Neural crest cell (in vitro differentiated cells): ENCODE measurements around the gene ADGRV1. TPM values are rescaled to one million over a fixed set of nuclear protein-coding genes. Genes with fewer than 3 reads are reported as not detected.
A peak's percentile ranks its signal among the peaks of the same experiment; 100 is the strongest.

Source experiments
- DNase-seq: peaks from one replicate; pipeline ENCODE4 v3.0.0; 2021; ENCODE audit warnings: low read depth, mixed read lengths, low spot score
- H3K27ac Mint-ChIP-seq: one replicate; pipeline ENCODE4 v1.8.0; 2021; ENCODE audit warnings: mild to moderate bottlenecking, mixed read lengths; ENCODE audit not compliant: unreplicated experiment
- H3K27me3 Mint-ChIP-seq: 2 replicates; pipeline ENCODE4 v1.8.0; 2021; ENCODE audit warnings: low read depth, mild to moderate bottlenecking, mixed read lengths
- H3K36me3 Mint-ChIP-seq: 2 replicates; pipeline ENCODE4 v1.8.0; 2021; ENCODE audit warnings: low read depth, mild to moderate bottlenecking, mixed read lengths
- H3K4me1 Mint-ChIP-seq: 2 replicates; pipeline ENCODE4 v1.8.0; 2021; ENCODE audit warnings: mixed read lengths
- H3K4me3 Mint-ChIP-seq: one replicate; pipeline ENCODE4 v1.8.0; 2021; ENCODE audit warnings: mild to moderate bottlenecking, mixed read lengths
- H3K9me3 Mint-ChIP-seq: 2 replicates; pipeline ENCODE4 v1.8.0; 2021; ENCODE audit warnings: mixed read lengths
- CTCF ChIP-seq: fragments of 200-600 bp; sonication (generic); conservative IDR thresholded peaks from 2 replicates; pipeline ENCODE4 v1.5.0; 2021; ENCODE audit warnings: antibody characterized with exemption, mild to moderate bottlenecking
- total RNA-seq: library from RNA; stranded (reverse); gene quantifications from 2 replicates; pipeline ENCODE4 v1.2.1, GENCODE V29; 2021

The ADGRV1 gene
- total RNA-seq, 1 donor from 2014 or later: 43.4 TPM

DNA sequence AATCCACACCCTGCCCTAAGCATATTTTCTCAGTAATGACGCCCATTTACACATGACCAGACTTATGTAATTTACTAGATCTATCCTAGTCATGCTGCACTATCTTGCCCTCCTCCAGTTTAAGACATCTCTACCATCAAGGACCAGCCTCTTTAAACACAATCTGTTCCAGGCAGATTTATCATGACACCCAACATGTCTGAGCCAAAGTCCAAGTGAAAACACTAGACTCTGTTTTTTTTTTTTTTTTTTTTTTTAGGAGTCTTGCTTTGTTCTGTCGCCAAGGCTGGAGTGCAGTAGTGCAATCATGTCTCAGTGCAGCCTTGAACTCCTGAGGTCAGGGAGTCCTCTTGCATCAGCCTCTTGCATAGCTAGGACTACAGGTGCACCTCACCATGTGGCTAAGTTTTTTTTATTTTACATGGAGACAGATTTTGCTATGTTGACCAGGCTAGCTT is 469.9 kb downstream of the ADGRV1 start:
- H3K27me3 Mint-ChIP-seq: no peaks in the 10 kb centered on the region
- no peak for TF ChIP-seq CTCF
- peaks cover 33% of the 10 kb centered on the region for H3K4me1 Mint-ChIP-seq
- H3K27ac Mint-ChIP-seq: peak overlapping the region; percentile 2
- no peak for DNase-seq
- no peaks in the 10 kb centered on the region for H3K36me3 Mint-ChIP-seq
- no peak overlapping the region for H3K4me3 Mint-ChIP-seq
- H3K9me3 Mint-ChIP-seq: no peaks in the 10 kb centered on the region

DNA sequence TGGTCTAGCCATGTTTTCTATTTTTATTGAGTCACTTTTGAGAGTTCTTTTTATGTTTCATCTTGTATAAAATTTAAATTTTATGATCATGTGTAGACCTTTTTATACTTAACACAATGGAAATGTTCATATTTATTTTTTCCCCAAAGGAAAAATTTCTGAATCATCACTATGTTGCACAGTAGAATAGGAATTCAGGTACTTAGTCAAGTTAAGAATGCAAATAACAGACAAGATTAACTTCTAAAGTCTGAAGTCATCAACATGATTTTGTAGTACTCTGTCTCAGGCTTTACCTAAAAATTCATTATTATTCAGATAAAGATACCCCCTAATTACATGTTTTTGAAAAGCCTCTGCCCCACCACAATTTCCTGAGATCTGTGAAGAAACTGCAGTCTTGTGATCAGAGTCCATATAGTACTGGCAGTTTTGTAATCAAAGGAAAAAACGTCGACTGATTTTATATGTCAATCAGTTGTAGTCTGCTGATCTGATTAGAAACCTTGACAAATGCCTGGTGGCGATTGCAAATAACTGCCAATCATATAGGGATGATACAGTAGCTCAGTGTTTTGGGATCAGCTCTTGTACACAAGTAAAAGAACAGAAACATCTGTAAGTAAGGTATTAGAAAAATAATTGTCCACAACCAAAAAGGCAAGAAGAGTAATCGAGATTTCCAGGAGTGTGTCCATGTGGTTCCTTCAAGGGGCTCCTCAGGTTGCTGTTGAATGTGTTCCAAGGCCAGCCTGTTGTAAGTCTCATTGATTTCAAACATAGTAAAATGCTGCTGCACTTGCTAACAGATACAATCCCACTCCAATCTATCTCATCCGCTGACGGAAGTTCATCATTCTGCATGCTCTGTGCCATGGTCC is 472.2 kb downstream of the ADGRV1 start:
- H3K9me3 Mint-ChIP-seq: no peaks in the 10 kb centered on the region
- H3K36me3 Mint-ChIP-seq: no peaks in the 10 kb centered on the region
- no peaks in the 10 kb centered on the region for H3K27me3 Mint-ChIP-seq
- no peak for DNase-seq
- H3K4me1 Mint-ChIP-seq: peaks cover 32% of the 10 kb centered on the region
- H3K27ac Mint-ChIP-seq: no peak overlapping the region
- TF ChIP-seq CTCF: no peak
- H3K4me3 Mint-ChIP-seq: no peak overlapping the region

GRCh38 chr5:91031402-91031752 is 472.8 kb downstream of the ADGRV1 start:
- H3K36me3 Mint-ChIP-seq: no peaks in the 10 kb centered on the region
- H3K4me3 Mint-ChIP-seq: no peak overlapping the region
- no peak for DNase-seq
- H3K27ac Mint-ChIP-seq: no peak overlapping the region
- TF ChIP-seq CTCF: no peak
- no peaks in the 10 kb centered on the region for H3K27me3 Mint-ChIP-seq
- H3K4me1 Mint-ChIP-seq: peaks cover 32% of the 10 kb centered on the region
- H3K9me3 Mint-ChIP-seq: no peaks in the 10 kb centered on the region

GRCh38 chr5:91032125-91032524 is 473.5 kb downstream of the ADGRV1 start:
- no peaks in the 10 kb centered on the region for H3K27me3 Mint-ChIP-seq
- peaks cover 29% of the 10 kb centered on the region for H3K4me1 Mint-ChIP-seq
- no peak overlapping the region for H3K4me3 Mint-ChIP-seq
- no peak for TF ChIP-seq CTCF
- H3K27ac Mint-ChIP-seq: no peak overlapping the region
- no peaks in the 10 kb centered on the region for H3K9me3 Mint-ChIP-seq
- DNase-seq: no peak
- H3K36me3 Mint-ChIP-seq: no peaks in the 10 kb centered on the region

GRCh38 chr5:91033370-91033769 is 474.8 kb downstream of the ADGRV1 start:
- peaks cover 23% of the 10 kb centered on the region for H3K4me1 Mint-ChIP-seq
- H3K4me3 Mint-ChIP-seq: no peak overlapping the region
- no peaks in the 10 kb centered on the region for H3K9me3 Mint-ChIP-seq
- DNase-seq: no peak
- no peaks in the 10 kb centered on the region for H3K36me3 Mint-ChIP-seq
- no peak overlapping the region for H3K27ac Mint-ChIP-seq
- no peaks in the 10 kb centered on the region for H3K27me3 Mint-ChIP-seq
- no peak for TF ChIP-seq CTCF
